Measurements from ENCODE around the gene CPAMD8. TPM values are rescaled to one million over a fixed set of nuclear protein-coding genes. Genes with fewer than 3 reads are reported as not detected.

Gene CPAMD8
- total and polyA plus RNA-seq, 9 of the 15 experiments (the other 6 are each of a cell fraction or from before 2014, with no cell fraction given) = 0.20 to 2.1 (median 1.3) TPM

- TF ChIP-seq BCLAF1 (IDR thresholded peaks at IDR 0.05; ENCODE audit: borderline replicate concordance in 1 of 2, control insufficient read depth in 1 of 2, low read depth in 2 of 2, low read length in 1 of 2) (no peak), CSDE1 (IDR thresholded peaks at IDR 0.05) (no peak)
Measured at GRCh38 chr19:17060802-17061201, 34.2 kb upstream of the CPAMD8 start (continued).

DNA sequence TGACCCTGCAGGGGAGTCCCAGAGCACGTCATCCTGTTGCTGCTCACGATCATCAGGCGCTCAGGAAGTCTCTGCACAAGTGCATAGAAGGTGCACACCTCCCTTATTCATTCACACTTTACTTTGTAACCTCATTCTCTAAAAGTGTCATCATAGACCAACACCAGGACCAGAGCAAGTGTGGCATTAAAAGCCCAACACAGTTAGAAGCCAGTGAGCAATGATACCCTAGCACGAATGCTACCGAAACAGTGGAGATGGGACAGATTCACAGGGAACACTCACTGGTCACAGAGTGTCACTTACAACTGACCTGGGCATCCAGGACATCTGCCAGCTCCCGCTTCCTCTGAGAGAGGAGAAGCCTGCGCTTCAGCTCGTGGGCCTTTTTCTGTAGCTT, 31.6 kb upstream of the CPAMD8 start:
- WGBS (ENCODE audit: insufficient coverage, low coverage, missing lambda C conversion rate) = 90% methylated on average over 7 of the region's 8 CpGs
- FAIRE-seq (no peak), DNase-seq (ENCODE audit: extremely low read depth in 1 of 4, low spot score in 3 of 4) (no peak), ATAC-seq (no peak)
- H3K27ac ChIP-seq (ENCODE audit: extremely low read depth, low read depth, low read length) = no peak overlapping the region
- ChIA-PET CTCF (ENCODE audit: low intra/inter-chr PET ratio) (no interaction called here), POLR2A (interaction anchor here (0.6 to 1.6 kb wide), 3 partner anchors 15 to 31 kb away, joined by 4 to 5 read pairs (median 4); partner anchors contain the start of gene HAUS8)
- intact Hi-C loops (cut with micrococcal nuclease) = no loop called here
- no peak overlapping the region for H3K4me2 ChIP-seq (ENCODE audit: insufficient read depth, low read length)
- H3K9me1 ChIP-seq (ENCODE audit: control insufficient read depth, insufficient read depth, low read length) = no peaks in the 10 kb centered on the region
- in situ Hi-C loops (cut with MboI) = no loop called here
- BruUV-seq (replicated peaks) = no TSS peak
- H3K4me1 ChIP-seq (replicated peaks in 1 of 2; ENCODE audit: control insufficient read depth in 2 of 2, insufficient read depth in 2 of 2, low read length in 2 of 2) = no peaks in the 10 kb centered on the region
- H4K20me1 ChIP-seq (replicated peaks; ENCODE audit: control insufficient read depth, insufficient read depth, low read length) = peaks cover 2% of the 10 kb centered on the region; the same call in 1 of the 2 replicates
- H2AFZ ChIP-seq (ENCODE audit: low read depth, low read length) = no peak overlapping the region
- peaks cover 87% of the 10 kb centered on the region for H3K36me3 ChIP-seq (ENCODE audit: control insufficient read depth, insufficient read depth, low read length)
- H3K27me3 ChIP-seq (ENCODE audit: control insufficient read depth in 2 of 2, insufficient read depth in 2 of 2, low read length in 2 of 2) = no peaks in the 10 kb centered on the region
- no peak overlapping the region for H3K4me3 ChIP-seq
- no peak overlapping the region for H3K9ac ChIP-seq (ENCODE audit: insufficient read depth in 1 of 2, low read depth in 2 of 2, low read length in 2 of 2)
- peaks cover 17% of the 10 kb centered on the region for H3K79me2 ChIP-seq (ENCODE audit: control insufficient read depth, insufficient read depth, low read length)
- no peaks in the 10 kb centered on the region for H3K9me3 ChIP-seq (replicated peaks; ENCODE audit: control insufficient read depth, insufficient read depth, low read depth, low read length)
- TF ChIP-seq ZNF695 (CRISPR knock-in tag; IDR thresholded peaks at IDR 0.05) = no peak
- TF ChIP-seq ZNF696 (CRISPR knock-in tag; conservative IDR thresholded peaks at IDR 0.05) = no peak
- no peak for TF ChIP-seq TSC22D4 (tag; IDR thresholded peaks at IDR 0.05)
- TF ChIP-seq ZNF184 (CRISPR knock-in tag; IDR thresholded peaks at IDR 0.05) = no peak
- no peak for TF ChIP-seq ZNF444 (CRISPR knock-in tag; IDR thresholded peaks at IDR 0.05)
- TF ChIP-seq SLC30A9 (CRISPR knock-in tag; IDR thresholded peaks at IDR 0.05) = no peak
- TF ChIP-seq NFXL1 (CRISPR knock-in tag; IDR thresholded peaks at IDR 0.05) = no peak
- no peak for TF ChIP-seq TOE1 (IDR thresholded peaks at IDR 0.05; ENCODE audit: borderline replicate concordance)
- TF ChIP-seq TOE1 (CRISPR knock-in tag; IDR thresholded peaks at IDR 0.05; ENCODE audit: borderline replicate concordance, low read depth) = no peak
- TF ChIP-seq MYC (IDR thresholded peaks at IDR 0.05; ENCODE audit: low read depth, low read length) = no peak
- TF ChIP-seq MYC (CRISPR knock-in tag; IDR thresholded peaks at IDR 0.05; ENCODE audit: borderline replicate concordance, low read depth) = no peak
- TF ChIP-seq JUND (IDR thresholded peaks at IDR 0.05; ENCODE audit: borderline replicate concordance, low read depth, low read length) = no peak
- no peak for TF ChIP-seq JUND (tag; IDR thresholded peaks at IDR 0.05; ENCODE audit: borderline replicate concordance, low read depth, low read length)
- TF ChIP-seq PHF20 (IDR thresholded peaks at IDR 0.05; ENCODE audit: partially characterized antibody) = no peak
- TF ChIP-seq PREB (CRISPR knock-in tag; IDR thresholded peaks at IDR 0.05) = no peak
